Measurements from ENCODE around the gene DCAF4.

- TF ChIP-seq CTCF (IDR thresholded peaks at IDR 0.05) (no peak), POLR2A (IDR thresholded peaks at IDR 0.05) (no peak)
Measured at GRCh38 chr14:72974661-72975060, 48.4 kb downstream of the DCAF4 start.

Data from thyroid gland (tissue), 4 donors.